NCI-H748 treated with DMSO at 0.1 percent for 48 hours (cell line): ENCODE data around the gene ABHD5.

Experiments used
- DNase-seq: peaks from one replicate; lab custom pipeline; 2025; lab: John Stamatoyannopoulos, UW

Gene ABHD5

GRCh38 chr3:43718296-43718695, 27.6 kb downstream of the ABHD5 start:
- DNase-seq = no peak

- DNase-seq = no peak
Measured at GRCh38 chr3:43723121-43723734, 32.5 kb downstream of the ABHD5 start.

- DNase-seq = no peak
Measured at GRCh38 chr3:43726521-43726920, 35.8 kb downstream of the ABHD5 start.

DNA sequence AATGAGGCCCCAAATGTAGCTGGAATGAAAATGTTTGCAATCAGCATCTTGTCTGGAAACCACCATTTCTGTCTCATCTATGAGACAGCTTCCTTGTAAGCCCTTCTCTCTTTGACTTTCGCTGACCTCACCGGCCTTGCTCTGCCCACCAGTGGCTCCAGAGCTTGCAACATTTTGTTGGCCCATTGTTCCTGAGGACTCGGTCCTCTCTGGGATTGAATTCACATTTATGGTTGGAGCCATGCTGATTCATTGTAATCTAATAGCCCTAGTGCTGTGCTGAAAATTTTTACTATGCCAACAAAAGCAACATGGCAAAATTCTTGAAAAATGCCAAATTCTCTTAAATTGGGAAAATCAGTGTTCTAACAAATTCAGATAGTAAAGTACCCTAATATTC, 37.2 kb downstream of the ABHD5 start:
- no peak for DNase-seq

- no peak for DNase-seq
Measured at GRCh38 chr3:43728476-43728875, 37.7 kb downstream of the ABHD5 start.

- DNase-seq = no peak
Measured at GRCh38 chr3:43728947-43729346, 38.2 kb downstream of the ABHD5 start.

- DNase-seq = no peak
Measured at GRCh38 chr3:43729707-43730414, 39.1 kb downstream of the ABHD5 start.

DNA sequence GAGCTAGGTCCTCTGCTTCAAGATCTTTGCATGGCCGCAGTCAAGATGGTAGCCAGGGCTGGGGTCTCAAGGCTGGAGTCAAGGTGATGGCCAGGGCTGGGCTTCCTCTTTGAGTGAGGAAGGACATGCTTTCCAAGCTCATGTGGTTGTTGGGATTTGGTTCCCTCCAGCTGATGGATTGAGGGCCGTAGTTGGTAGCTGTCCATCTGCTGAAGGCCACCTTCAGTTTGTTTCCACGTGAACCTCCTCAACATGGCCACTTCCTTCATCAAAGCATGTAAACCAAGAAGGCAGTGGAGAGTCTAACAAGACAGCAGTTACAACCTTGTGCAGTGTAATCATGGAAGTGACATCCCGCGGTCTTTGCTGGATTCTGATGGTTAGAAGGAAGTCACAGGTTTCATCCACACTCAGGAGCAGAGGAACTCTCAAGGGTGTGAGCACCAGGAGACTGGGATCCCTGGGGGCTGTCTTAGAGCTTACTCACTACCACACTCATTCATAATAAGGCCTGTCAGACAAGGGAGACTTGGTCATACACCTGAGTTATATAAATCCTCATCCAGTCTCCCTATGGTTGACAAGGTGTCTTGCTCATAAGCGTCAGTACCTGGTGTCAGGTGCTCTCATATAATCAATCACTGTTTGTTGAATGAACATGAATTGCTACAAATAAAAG, 42.1 kb downstream of the ABHD5 start:
- DNase-seq = no peak

GRCh38 chr3:43733459-43734384, 43.0 kb downstream of the ABHD5 start:
- no peak for DNase-seq

DNA sequence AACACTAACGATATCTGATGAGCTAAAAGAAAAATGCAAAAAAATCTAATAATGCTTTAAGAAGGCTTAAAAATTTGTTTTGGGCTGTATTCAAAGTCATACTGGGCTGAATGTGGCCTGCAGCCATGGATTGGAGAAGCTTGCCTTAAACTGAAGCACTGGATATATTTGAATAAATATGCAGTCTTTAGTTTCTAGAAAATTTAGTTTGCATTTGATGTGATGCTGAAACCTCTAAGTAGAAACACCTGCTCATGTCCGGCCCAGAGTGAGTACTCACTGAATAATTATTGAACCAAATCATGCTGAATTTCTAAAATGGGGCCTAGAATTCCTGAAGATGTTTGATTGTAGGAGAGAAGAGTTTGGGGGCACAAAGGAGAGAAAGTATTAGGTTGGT, 43.9 kb downstream of the ABHD5 start:
- no peak for DNase-seq

DNA sequence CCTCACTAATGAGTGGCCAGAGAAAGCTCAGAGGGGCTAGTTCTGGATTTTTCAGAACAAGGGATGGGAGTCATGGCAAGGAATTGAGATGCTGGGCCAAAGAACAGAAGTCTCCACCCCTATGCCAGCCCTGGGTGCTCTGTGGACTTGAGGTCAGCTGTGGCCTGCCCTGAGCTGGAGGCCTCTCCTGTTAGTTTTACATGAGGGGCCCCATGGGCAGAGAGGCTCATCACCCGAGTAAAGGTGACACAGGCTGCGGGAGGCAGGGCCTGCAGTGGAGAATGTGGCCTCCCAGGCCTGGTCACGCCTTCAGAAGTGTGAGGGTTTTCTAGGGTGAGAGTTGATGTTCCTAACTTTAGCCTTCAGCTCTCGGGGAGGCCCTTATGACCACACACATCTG, 44.9 kb downstream of the ABHD5 start:
- no peak for DNase-seq

DNA sequence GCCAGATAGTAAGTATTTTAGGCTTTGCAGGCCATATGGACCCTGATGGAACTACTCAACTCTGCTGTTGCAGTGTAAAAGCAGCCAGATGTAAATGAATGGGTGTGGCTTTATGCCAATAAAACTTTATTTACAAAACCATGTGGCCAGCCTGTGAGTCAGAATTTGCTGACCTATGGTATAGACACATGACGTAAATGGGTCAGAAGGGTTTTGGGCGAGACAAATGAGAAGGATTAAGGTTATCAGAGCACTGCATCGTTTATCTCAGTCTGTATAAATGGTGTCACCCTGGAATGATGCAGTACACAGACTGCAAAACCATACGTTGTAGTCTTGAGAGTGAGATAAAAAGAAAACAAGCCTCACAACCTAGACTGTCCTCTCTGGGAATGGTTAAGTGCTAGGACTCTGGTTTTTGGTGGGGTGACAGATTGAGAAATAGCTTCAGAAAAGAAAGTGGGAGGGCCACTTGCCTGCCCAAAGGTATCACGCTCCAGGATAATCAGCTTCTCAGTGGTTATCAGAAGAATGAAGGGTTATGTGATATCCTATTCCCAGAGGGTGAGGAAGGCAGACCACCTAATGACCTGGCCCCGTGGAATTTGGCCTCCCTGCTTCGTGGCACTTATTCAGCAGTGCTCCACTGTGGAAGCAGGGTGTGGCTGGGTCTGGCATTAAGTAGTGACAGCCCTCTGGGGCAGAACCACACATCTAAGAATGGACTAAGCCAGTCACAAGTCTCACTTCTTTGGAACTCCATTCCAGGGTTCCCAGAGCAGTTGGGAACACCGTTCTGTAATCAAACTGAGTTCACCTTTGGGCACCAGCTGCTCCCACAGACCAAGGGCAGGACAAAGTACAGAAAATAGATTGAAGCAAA, 46.1 kb downstream of the ABHD5 start:
- no peak for DNase-seq

DNA sequence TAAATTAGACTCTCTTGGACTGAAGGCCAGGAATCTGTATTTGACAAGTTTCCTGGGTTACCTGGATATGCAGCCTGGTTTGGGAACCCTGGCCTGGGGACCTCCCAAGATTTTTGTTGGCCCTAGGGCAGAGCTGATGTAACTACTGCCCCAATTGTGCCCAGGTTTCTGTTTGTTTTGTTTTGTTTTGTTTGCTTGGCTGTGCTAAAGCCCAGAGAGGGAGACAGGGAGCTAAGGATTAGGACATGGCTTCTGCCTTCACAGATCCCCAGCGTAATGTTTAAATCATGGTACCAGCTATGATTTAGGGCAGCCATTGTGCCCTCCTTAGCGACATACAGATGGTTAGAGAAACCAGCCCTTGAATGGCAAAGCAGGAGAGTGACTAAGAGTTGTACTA, 47.6 kb downstream of the ABHD5 start:
- DNase-seq = no peak

- DNase-seq = no peak
Measured at GRCh38 chr3:43742920-43743319, 52.2 kb downstream of the ABHD5 start.

GRCh38 chr3:43747641-43748040, 56.9 kb downstream of the ABHD5 start:
- no peak for DNase-seq

DNA sequence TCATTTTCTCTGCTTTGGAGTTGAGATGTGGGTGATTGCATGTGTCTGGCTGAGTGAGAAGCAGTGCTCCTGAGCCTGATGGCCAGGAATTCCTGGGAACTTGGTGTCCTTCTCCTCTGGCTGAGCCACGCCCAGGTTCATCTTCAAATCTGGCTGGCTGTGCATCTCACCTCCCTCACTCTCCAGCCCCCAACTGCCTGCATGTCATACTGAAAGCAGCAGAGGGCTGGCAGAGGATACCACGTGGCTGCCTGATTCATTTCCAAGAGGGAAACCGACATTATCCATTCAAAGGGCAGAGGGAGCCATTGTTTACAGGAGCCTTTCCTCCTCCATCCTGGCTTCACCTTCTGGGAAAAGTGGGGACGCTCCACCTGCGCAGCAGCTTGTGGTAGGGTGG, 57.4 kb downstream of the ABHD5 start:
- DNase-seq = no peak

DNA sequence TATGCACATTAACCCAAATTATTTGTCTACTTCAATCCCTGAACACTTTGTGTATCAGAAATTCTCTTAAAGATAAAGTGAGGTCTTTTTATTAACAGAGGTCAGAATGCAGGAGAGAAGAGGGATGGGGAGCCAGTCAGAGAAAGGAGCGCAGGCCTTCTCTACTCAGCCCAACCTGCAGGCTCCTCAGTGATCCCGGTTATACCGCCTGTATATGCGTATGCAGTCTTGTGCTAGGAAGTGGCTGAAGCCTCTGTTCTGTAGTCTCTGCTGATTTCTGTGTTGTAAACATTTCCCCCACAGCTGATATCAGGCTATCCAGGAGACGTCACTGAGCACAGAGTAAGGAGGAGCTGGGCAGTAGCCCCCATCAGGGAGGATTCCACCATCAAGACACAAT, 57.9 kb downstream of the ABHD5 start:
- no peak for DNase-seq

- DNase-seq = no peak
Measured at GRCh38 chr3:43752905-43753304, 62.2 kb downstream of the ABHD5 start.

DNA sequence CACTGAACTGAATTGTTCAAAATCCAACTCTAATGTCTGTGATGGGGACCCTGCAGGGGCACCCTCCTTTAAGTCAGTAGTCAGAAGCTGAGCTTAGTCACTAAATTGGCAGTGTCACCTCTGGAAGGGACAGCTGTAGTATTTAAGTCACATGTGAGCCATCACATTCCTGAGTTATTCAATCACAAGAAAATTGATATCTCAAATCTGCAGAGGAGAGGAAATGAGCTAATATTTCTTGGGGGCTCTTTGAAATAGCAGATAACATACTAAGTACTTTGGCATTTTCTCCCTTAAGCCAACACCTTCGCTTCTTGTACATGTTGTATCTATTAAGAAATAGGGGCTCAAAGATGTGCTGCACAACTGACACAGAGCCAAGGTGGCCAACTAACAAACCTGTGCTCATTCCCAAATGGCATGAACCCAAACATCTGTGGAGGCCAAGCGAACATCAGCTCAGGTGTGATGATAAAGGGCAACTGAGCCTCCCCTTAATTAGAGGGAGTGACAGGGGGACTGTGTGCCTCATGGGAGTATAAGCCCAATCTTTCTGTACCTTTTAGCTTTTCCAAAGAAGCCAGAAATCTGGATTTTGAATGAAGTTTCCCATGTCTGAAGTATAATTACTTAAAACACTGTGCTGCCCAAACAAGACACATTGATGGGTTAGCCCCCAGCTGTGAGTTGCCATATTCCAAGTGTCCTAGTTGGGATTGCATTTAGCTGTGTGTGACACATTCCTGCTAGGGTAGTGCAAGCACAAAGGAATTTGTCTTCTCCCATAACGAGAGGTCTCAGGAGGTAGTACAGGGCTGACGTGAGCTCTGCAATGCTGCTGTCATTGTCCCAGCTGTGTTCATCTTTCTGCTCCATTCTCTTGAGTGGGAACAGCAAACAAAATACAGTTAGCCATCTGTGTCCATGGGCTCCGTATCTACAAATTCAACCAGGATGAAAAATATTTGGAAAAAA, 63.3 kb downstream of the ABHD5 start:
- DNase-seq = no peak

DNA sequence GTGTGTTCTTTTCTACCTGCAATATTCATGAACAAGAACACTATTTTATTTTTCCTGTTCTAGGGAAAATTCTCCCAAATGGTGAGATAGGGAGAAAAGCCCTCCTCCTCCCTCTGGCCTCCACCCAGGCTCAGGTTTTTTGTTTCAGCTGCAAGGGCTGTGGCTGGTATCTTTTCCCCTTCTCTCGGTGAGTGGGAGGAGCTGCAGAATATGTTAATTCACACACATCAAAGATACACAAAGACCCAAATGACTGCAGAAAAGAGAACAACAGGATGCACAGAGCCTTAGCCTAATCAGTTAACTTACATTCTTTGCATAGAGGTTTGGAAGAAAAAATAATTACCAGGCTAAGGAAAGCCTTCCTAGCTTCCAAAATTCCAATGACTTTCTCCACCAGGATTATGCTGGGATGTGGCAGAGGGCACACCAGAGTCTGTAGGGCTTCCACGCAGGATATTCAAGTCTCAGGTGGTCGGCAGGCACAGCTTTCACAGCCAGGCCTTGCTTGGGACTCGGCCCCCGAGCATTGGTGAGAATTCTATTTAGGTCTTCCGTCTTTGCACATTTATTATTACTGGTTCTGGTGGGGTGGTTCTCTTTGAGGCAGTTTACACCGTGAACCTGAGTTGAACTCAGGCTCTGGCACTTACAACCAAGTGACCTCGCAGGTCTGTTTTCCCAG, 64.9 kb downstream of the ABHD5 start:
- no peak for DNase-seq
